ENCODE data around the gene RNF224. TPM values are rescaled to one million over a fixed set of nuclear protein-coding genes. Genes with fewer than 3 reads are reported as not detected.

The RNF224 gene
- polyA plus RNA-seq, 3 donors: not detected

DNA sequence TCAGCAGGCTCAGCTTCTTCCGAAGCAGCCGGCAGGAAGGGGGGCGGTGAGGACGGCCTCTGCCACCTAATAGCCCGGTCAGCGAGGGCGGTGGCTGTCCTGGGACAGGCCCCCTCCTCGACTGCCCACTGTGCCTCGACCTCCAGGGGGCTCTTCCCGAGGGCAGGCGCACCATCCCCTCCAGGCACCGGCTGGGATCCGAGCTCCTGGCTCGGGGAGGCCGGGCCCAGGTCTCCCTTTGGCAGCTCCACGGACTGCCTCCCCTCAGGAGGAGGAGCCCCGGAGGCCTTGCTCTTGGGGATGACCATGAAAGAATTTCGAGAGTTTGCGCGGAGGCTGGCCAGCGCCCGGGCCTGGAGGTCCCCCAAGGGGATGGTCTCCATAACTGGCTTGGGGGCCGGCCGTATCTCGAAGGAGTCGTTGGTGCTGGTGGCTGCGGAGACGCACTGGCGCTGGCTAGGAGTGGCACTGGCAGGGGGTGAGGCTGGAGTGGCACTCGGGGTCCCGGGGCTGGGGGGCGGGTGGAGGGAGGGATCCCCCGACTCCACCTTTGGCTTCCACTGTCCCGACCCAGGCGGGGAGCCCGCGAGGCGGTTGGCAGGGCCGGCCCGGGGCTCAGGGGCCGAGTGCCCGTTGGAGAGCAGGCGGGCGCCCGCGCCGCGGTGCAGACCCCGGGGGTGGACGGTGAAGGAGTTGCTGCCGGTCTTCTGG is 27.7 kb upstream of the RNF224 start:
- intact Hi-C loops (cut with micrococcal nuclease): loop anchor here (1.0 to 5.0 kb wide), 4 partner anchors 11 to 353 kb away; partner anchors contain the start of genes RNF208 (in 2 of the 2), ANAPC2 (in 1 of the 2), MRPL41 (in 1 of the 2) and PNPLA7 (in 1 of the 2)
- Mint-ChIP-seq H3K4me1 (peaks cover 39% of the 10 kb centered on the region), H3K4me3 (peak overlapping the region; percentile 81 to 83), H3K27ac (peak overlapping the region in 3 of 7 donors; percentile 54 to 74 (median 73)), H3K27me3 (ENCODE audit: low read depth in 3 of 3) (peaks cover 0 to 4% (median 0%) of the 10 kb centered on the region in 3 donors), H3K9me3 (no peaks in the 10 kb centered on the region), H3K36me3 (peaks cover 0 to 2% of the 10 kb centered on the region in 2 donors)
- Histone ChIP-seq H3K4me3 (replicated peaks in 1 of 3; ENCODE audit: low read depth in 2 of 3, low read length in 3 of 3) (peak overlapping the region in 1 of 3 experiments; percentile 41), H3K4me2 (replicated peaks; ENCODE audit: extremely low read depth, low read length, poor library complexity, severe bottlenecking) (peak overlapping the region; percentile 79), H3K27ac (ENCODE audit: low read depth in 1 of 2, low read length in 2 of 2) (no peak overlapping the region), H3K36me3 (replicated peaks in 1 of 2; ENCODE audit: control insufficient read depth in 1 of 2, insufficient read depth in 2 of 2, low read length in 2 of 2) (peaks cover 0 to 2% of the 10 kb centered on the region in 2 donors), H3K27me3 (ENCODE audit: control insufficient read depth in 2 of 2, insufficient read depth in 2 of 2, low read length in 2 of 2) (peaks cover 0 to 4% of the 10 kb centered on the region in 2 donors), H2AFZ (ENCODE audit: insufficient read depth, low read depth, low read length, poor library complexity, severe bottlenecking) (no peak overlapping the region), H4K20me1 (ENCODE audit: insufficient read depth, low read length) (peaks cover 21% of the 10 kb centered on the region), H3K9ac (ENCODE audit: insufficient read depth, low read length, poor library complexity, severe bottlenecking) (peak overlapping the region; percentile 43), H3K4me1 (ENCODE audit: control insufficient read depth in 1 of 2, insufficient read depth in 2 of 2, low read length in 2 of 2) (peaks cover 35 to 48% of the 10 kb centered on the region in 2 donors), H3K9me3 (replicated peaks in 1 of 2; ENCODE audit: control insufficient read depth in 1 of 2, insufficient read depth in 1 of 2, low read length in 2 of 2) (no peaks in the 10 kb centered on the region), H3K79me2 (ENCODE audit: insufficient read depth, low read length) (peaks cover 36% of the 10 kb centered on the region)
- TF ChIP-seq, protein P1, sequence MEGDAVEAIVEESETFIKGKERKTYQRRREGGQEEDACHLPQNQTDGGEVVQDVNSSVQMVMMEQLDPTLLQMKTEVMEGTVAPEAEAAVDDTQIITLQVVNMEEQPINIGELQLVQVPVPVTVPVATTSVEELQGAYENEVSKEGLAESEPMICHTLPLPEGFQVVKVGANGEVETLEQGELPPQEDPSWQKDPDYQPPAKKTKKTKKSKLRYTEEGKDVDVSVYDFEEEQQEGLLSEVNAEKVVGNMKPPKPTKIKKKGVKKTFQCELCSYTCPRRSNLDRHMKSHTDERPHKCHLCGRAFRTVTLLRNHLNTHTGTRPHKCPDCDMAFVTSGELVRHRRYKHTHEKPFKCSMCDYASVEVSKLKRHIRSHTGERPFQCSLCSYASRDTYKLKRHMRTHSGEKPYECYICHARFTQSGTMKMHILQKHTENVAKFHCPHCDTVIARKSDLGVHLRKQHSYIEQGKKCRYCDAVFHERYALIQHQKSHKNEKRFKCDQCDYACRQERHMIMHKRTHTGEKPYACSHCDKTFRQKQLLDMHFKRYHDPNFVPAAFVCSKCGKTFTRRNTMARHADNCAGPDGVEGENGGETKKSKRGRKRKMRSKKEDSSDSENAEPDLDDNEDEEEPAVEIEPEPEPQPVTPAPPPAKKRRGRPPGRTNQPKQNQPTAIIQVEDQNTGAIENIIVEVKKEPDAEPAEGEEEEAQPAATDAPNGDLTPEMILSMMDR (IDR thresholded peaks at IDR 0.05): no peak
- WGBS (ENCODE audit: insufficient coverage): 31% methylated on average over 49 of the region's 51 CpGs
- DNase-seq: no peak

DNA sequence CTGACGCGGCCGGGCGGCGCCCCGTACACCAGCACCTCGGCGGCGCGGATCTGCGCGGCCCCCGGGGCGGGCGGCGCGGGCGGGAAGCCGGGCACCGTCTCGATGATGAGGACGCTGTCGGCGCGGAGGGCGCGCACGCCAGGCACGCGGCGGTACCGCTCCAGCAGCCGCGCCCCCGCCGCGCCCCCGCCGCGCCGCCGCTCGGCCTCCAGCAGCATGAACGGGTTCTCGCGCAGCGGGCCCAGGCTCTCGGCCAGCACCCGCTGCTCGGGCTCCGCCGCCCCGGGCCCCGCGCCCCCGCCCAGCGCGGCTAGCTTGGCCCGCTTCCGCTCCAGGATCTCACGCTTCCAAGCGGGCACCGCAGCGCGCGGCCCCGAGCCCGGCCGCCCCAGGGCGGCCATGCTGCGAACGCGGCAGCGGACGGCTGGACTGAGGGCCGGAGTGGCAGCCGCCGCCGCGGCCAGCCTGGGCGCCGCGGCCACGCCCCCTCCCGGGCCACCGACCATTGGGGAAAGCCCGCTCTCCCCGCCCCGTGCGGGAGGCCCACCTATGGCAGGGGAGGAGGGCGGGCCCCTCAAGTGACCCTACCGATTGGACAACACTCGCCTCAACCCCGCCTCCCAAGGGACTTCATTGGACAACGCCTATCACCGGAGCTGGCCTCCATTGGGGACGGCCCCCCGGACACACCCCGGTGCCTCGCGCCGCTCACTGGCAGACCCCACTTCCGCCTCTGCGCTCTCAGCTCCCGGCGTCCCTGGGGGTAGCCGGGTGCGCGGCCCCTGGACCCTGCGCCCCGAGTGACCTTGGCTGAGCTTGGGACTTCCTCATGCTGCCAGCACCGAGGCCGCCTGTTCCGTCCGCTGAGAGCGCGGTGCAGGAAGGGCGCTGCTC is 26.7 kb upstream of the RNF224 start, which contains the start of gene TPRN:
TSS of gene TPRN (minus strand) at position 431 of the 894 bp plus-strand sequence. CDS start at position 401, 30 bp downstream.
- peak within 1 kb of the TSS; percentile 74 for H2AFZ ChIP-seq (ENCODE audit: insufficient read depth, low read depth, low read length, poor library complexity, severe bottlenecking)
- peak within 1 kb of the TSS; percentile 79 for H3K4me2 ChIP-seq (replicated peaks; ENCODE audit: extremely low read depth, low read length, poor library complexity, severe bottlenecking)
- peak within 1 kb of the TSS; percentile 77 to 92 (median 89) for H3K27ac Mint-ChIP-seq
- peaks cover 0 to 4% of the 10 kb centered on the region in 2 donors for H3K27me3 ChIP-seq (ENCODE audit: control insufficient read depth in 2 of 2, insufficient read depth in 2 of 2, low read length in 2 of 2)
- peak within 1 kb of the TSS; percentile 64 for H3K9ac ChIP-seq (ENCODE audit: insufficient read depth, low read length, poor library complexity, severe bottlenecking)
- peaks cover 41 to 55% of the 10 kb centered on the region in 2 donors for H3K4me1 ChIP-seq (ENCODE audit: control insufficient read depth in 1 of 2, insufficient read depth in 2 of 2, low read length in 2 of 2)
- TF ChIP-seq, protein P1 (IDR thresholded peaks at IDR 0.05): no peak
- H3K4me1 Mint-ChIP-seq: peaks cover 43% of the 10 kb centered on the region
- H3K9me3 ChIP-seq (replicated peaks in 1 of 2; ENCODE audit: control insufficient read depth in 1 of 2, insufficient read depth in 1 of 2, low read length in 2 of 2): no peaks in the 10 kb centered on the region
- peaks cover 0 to 2% of the 10 kb centered on the region in 2 donors for H3K36me3 Mint-ChIP-seq
- H3K27ac ChIP-seq (ENCODE audit: low read depth in 1 of 2, low read length in 2 of 2): peak within 1 kb of the TSS; percentile 77 to 89
- no peaks in the 10 kb centered on the region for H3K9me3 Mint-ChIP-seq
- intact Hi-C loops (cut with micrococcal nuclease): loop anchor here (1.0 to 5.0 kb wide), 4 partner anchors 12 to 352 kb away; partner anchors contain the start of genes RNF208 (in 2 of the 2), ANAPC2 (in 1 of the 2), MRPL41 (in 1 of the 2) and PNPLA7 (in 1 of the 2)
- under 1% methylated on average over 118 of the region's 118 CpGs for WGBS (ENCODE audit: insufficient coverage)
- peaks cover 43% of the 10 kb centered on the region for H3K79me2 ChIP-seq (ENCODE audit: insufficient read depth, low read length)
- H3K4me3 ChIP-seq (replicated peaks in 1 of 3; ENCODE audit: low read depth in 2 of 3, low read length in 3 of 3): peak within 1 kb of the TSS; percentile 47 to 74 (median 68)
- H4K20me1 ChIP-seq (ENCODE audit: insufficient read depth, low read length): peaks cover 25% of the 10 kb centered on the region
- peak within 1 kb of the TSS; percentile 81 to 88 for H3K4me3 Mint-ChIP-seq
- H3K27me3 Mint-ChIP-seq (ENCODE audit: low read depth in 3 of 3): peaks cover 0 to 4% (median 0%) of the 10 kb centered on the region in 3 donors
- H3K36me3 ChIP-seq (replicated peaks in 1 of 2; ENCODE audit: control insufficient read depth in 1 of 2, insufficient read depth in 2 of 2, low read length in 2 of 2): peaks cover 0 to under 1% of the 10 kb centered on the region in 2 donors
- peak; percentile 98 to 100 (median 99) for DNase-seq
